ENCODE measurements around the gene FCHSD2.
A peak's percentile ranks its signal among the peaks of the same experiment; 100 is the strongest.

GRCh38 chr11:73157101-73158010, 15.2 kb upstream of the FCHSD2 start:
- TF ChIP-seq POLR2A (IDR thresholded peaks at IDR 0.05; ENCODE audit: low read depth, low read length) (peak; percentile 60; the same call in 1 of the 2 replicates), POLR2AphosphoS5 (IDR thresholded peaks at IDR 0.05; ENCODE audit: low read depth, low read length) (peak; percentile 79)

Data from GM12892 (cell line).